Daoy (cell line): ENCODE results near the gene TTC4. TPM values are rescaled to one million over a fixed set of nuclear protein-coding genes. Genes with fewer than 3 reads are reported as not detected.

Experiments used
- DNase-seq: peaks from one replicate; pipeline ENCODE4 v3.0.0-alpha.2; 2015; ENCODE audit warnings: low read depth
- total RNA-seq: library from RNA; depleted of rRNA; stranded (reverse); fragments of >200 nt; shearing (Covaris generic); gene quantifications from 2 replicates; pipeline ENCODE4 v1.2.3, GENCODE V29; 2014

The TTC4 gene
- total RNA-seq, 1 experiment from 2014 or later: 75.8 TPM

GRCh38 chr1:54705153-54705552 is 10.5 kb upstream of the TTC4 start:
- DNase-seq: no peak

- no peak for DNase-seq
These were observed 9.2 kb upstream of the TTC4 start for GRCh38 chr1:54706419-54706818.

- DNase-seq: no peak
These were observed 7.3 kb upstream of the TTC4 start for GRCh38 chr1:54708385-54708784.

- peak; percentile 71 for DNase-seq
These were observed 5.9 kb upstream of the TTC4 start for GRCh38 chr1:54709547-54710292.

GRCh38 chr1:54710434-54710833 is 5.2 kb upstream of the TTC4 start:
- no peak for DNase-seq

GRCh38 chr1:54710841-54711240 is 4.8 kb upstream of the TTC4 start:
- DNase-seq: no peak

- DNase-seq: no peak
These were observed 4.1 kb upstream of the TTC4 start for GRCh38 chr1:54711536-54711935.

- no peak for DNase-seq
These were observed 674 bp upstream of the TTC4 start for GRCh38 chr1:54714881-54715492.

GRCh38 chr1:54716299-54717047 is 812 bp downstream of the TTC4 start:
- DNase-seq: peak; percentile 60

GRCh38 chr1:54721719-54722118 is 6.1 kb downstream of the TTC4 start:
- DNase-seq: no peak

GRCh38 chr1:54723985-54724384 is 8.3 kb downstream of the TTC4 start:
- DNase-seq: no peak

- DNase-seq: no peak
These were observed 9.1 kb downstream of the TTC4 start for GRCh38 chr1:54724771-54725170.

- no peak for DNase-seq
These were observed 12.4 kb downstream of the TTC4 start for GRCh38 chr1:54728027-54728426.

GRCh38 chr1:54736685-54737084 is 21.0 kb downstream of the TTC4 start:
- no peak for DNase-seq

GRCh38 chr1:54738244-54738643 is 22.6 kb downstream of the TTC4 start:
- DNase-seq: no peak

GRCh38 chr1:54741531-54741930 is 25.9 kb downstream of the TTC4 start:
- no peak for DNase-seq

GRCh38 chr1:54742282-54742681 is 26.6 kb downstream of the TTC4 start:
- no peak for DNase-seq

GRCh38 chr1:54743416-54744226 is 28.0 kb downstream of the TTC4 start:
- DNase-seq: no peak

GRCh38 chr1:54744696-54745095 is 29.0 kb downstream of the TTC4 start:
- DNase-seq: no peak

- no peak for DNase-seq
These were observed 29.6 kb downstream of the TTC4 start for GRCh38 chr1:54745274-54745673.

GRCh38 chr1:54745864-54746263 is 30.2 kb downstream of the TTC4 start:
- DNase-seq: no peak
